Activated CD4-positive, alpha-beta T cell treated with anti-CD3 and anti-CD28 coated beads for 1 hour (primary cell): ENCODE results near the gene EVI5.

Source experiments
- DNase-seq: peaks from one replicate; pipeline ENCODE4 v3.0.0-alpha.2; 2020

EVI5 gene

GRCh38 chr1:92504291-92505014, 280.5 kb downstream of the EVI5 start:
- no peak for DNase-seq

DNA sequence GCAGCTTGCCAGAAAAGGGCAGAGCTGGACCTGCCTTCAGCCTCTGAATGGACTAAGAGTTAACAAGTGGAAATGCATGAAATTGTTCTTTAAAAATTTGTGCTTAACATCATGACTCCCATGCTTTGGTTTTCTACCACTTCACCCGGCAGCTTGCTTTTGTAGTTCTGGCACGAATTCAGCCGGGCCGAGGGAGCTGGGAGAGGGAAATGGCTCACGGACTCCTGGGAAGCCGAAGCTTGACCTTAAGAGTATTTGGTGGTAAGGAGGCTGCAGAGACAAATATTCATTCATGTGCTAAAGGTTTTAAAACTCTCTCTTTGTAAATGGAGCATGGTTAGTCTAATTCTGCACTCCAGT, 281.0 kb downstream of the EVI5 start:
- no peak for DNase-seq

GRCh38 chr1:92503043-92503925, 281.6 kb downstream of the EVI5 start:
- DNase-seq = no peak

GRCh38 chr1:92502247-92502646, 282.7 kb downstream of the EVI5 start:
- DNase-seq = no peak

DNA sequence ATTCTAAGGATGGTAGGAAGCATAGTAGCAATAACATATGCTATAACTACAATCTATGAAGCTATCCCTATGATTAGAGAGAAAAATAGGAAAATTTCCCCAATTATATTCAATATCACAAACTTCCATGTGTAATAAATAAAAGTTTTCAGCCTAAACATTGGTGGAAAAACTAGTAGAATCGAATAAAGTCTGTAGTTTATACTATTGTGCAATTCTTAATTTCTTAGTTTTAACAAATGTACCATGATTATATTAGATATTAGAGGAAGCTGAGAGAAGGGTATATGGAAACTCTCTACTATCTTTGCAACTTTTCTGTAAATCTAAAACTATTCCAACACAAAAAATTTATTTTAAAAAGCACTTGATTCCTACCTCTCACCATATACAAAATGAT, 284.4 kb downstream of the EVI5 start:
- DNase-seq = no peak

GRCh38 chr1:92495392-92496063, 289.4 kb downstream of the EVI5 start:
- DNase-seq = no peak

DNA sequence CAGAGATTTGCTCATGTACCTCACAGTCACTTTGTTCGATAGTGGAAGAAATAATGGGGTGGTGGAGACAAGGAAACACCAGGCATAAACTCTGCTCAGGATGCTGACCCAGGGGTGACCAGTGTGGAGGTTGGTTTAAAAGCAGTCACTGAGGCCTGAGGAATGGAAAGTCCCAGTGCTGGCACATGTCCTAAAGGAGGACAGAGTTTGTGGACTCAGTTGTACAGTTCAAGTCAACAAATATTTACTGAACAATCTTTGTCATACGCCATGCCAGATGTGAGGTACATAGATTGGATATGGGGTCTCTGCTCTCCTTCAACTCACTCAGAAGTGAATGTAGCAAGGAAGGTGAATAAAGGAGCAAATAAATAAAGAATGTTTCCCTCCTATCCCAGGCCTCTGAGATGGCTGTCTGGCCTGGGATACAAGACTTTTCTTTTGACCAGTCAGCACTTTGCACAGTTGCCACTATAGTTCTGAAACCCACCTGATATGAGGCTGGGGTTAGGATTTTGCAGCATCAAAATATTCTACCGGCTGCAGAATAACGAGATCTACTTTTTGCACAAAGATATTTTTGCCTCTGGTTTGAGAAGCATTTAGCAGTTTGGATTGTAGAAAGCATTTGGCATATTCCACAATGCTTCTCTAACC, 290.3 kb downstream of the EVI5 start:
- no peak for DNase-seq

DNA sequence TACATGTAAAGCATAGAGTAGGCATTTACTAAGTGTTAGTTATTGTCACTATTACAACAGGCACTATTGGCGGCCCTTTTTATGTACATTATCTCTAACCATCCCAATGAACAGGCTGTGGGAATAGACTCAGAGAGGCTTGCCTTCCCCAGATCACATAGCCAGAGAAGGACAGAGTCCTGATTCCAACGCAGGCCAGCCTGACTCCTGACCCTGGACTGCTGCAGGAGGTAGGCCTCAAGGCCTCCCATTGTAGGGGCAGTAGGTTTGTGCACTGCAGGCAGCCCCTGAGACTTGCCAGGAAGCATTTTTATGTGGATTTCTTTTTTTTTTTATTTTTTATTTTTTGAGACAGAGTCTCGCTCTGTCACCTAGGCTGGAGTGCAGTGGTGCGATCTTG, 291.8 kb downstream of the EVI5 start:
- no peak for DNase-seq

- DNase-seq = no peak
Observed at GRCh38 chr1:92488832-92489231, 296.1 kb downstream of the EVI5 start.

DNA sequence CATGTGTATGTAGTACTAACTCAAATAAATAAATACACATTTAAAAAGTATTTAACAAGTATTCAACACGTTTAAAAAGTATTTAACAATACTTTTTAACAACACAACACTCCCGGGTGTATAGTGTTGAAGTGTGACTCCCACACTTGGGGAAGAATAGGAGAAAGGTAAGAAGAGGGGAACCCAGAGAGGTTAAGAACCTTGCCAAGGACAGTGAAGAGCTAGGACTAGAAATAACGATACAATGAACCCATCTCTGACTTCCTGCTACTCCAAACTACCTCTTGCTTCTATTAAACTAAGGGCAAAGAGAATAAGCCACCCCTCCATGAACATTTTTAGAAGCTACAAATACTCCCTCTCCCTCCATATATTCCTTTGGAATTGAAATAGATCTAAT, 296.5 kb downstream of the EVI5 start:
- DNase-seq = no peak

DNA sequence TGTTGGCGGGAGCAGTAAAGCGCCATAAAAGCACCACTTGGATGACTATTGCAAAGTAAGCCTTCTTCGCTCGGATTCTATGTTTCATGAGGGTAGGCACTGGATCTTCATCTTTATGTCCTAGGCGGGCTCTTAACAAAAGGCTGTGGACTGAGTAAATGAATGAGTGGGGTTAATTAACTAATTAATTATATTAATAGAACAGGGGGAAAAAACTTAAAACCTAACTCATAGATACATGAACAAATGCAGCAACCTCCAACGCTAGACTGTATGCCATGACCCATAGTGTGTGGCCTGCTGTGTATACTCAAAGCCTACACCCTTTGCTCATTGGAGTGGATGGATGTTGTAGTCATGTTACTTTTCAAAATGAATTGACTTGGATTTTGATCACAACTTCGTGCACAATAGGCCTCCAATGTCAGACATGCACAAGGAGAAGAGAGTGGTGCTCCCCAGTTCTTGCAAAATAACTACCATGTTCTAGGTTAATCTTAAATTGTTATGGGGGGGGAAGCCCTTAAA, 297.8 kb downstream of the EVI5 start:
- DNase-seq = no peak

DNA sequence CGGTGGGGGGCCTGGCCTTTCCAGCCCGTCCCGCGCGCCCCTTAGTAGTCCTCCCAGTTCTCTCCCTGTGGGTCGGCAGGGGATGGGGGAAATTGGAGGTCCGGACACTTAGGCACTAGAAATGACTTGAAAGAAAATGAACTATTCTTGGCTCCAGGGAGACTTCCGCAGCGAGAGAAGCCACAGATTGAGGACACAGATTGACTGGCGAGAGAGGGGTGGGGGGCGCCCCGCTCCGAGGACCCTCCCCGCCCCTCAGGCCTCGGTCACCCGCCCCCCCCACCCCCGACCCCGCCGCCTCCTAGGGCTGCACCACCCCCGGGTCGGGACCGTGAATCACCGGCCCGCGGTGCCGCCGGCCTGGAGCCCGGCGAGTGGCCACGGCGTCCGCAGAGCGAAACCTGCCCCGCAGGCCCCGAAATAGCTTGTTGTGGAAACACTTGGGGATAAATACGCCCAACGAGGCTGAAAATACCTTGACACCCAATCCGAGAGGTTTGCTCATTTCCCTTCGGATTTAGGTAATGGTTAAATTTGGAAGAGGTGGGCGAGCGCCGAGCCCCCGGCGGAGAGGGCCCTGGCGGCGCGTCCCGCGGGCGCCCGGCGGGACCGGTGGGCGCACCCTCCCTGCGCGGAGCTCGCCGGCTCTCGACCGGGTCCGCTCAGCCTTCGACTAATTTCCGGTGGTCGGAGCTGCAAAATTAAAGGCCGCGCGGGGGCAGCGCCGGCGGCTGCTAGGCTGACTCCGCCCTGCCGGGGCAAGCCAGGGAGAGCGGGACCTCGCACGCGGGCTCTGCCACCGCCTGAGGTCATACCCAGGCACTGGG, 298.4 kb downstream of the EVI5 start, which contains the start of gene GFI1:
GFI1 (minus strand) TSS at position 675 of the 827 bp plus-strand sequence. CDS start 3,438 bp downstream, outside the sequence.
- peak; percentile 23 for DNase-seq

- DNase-seq = peak; percentile 73
Observed at GRCh38 chr1:92485381-92486250, 299.3 kb downstream of the EVI5 start.

GRCh38 chr1:92484472-92485380, 300.2 kb downstream of the EVI5 start:
- DNase-seq = peak; percentile 40

GRCh38 chr1:92483610-92484471, 301.1 kb downstream of the EVI5 start:
- peak; percentile 22 for DNase-seq

- DNase-seq = no peak
Observed at GRCh38 chr1:92482665-92483609, 302.0 kb downstream of the EVI5 start.

DNA sequence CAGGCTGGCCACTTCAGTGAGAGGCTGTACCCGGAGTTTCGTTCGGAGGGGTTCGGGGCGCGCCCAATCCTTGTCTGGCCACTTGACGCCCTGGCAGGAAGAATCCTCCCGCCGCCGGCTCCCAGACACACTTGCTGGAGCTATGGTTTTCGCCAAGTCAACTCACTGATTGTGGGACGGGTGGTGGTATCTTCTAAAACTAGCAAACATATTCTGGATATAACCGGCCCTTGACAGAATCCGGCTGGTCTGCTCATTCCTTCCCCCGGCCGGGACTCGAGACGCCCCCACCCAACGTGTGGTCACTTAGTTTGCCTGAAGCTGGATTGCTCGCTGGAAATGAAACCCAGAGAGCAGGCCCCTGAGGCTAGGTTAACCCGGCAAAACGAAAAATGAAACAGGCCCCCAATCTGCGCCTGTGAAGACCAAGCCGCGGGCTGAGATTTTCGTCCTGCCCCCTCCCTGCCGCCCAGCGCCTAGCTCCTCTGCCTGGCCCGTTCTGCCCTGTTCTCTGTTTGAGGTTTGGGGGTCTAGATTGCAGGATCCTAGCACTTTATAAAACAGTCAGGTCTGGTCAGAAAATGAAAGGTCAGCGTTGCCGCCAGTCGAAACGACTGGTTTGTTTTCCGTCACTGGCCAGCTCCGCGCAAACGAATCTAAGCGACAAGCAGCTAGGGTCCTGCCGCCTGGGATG, 302.8 kb downstream of the EVI5 start:
- no peak for DNase-seq
